Right lobe of liver (tissue), 4 donors: ENCODE measurements around the gene STOX2.

Source experiments
- POLR2A ChIP-seq: fragments of 450-650 bp; IDR thresholded peaks from one replicate; pipeline ENCODE4 v1.6.1; 2017; ENCODE audit warnings: antibody characterized with exemption, mild to moderate bottlenecking
- TF ChIP-seq, protein P1 (sequence below), 4 donors: fragments of 200-600 bp in 3 of 4; fragments of 450-650 bp in 1 of 4; IDR thresholded peaks; one replicate each; pipeline versions ENCODE4 v1.5.1 to v1.8.0; 2016 to 2022; ENCODE audit warnings: antibody characterized with exemption in 4 of 4, mild to moderate bottlenecking in 2 of 4
- donor health status: DM: no; HTN: no; CAD: no.
- donor health status: DM: no; HTN: no; CAD: no.
- donor health status: DM: no; HTN: yes; CAD: no.

DNA sequence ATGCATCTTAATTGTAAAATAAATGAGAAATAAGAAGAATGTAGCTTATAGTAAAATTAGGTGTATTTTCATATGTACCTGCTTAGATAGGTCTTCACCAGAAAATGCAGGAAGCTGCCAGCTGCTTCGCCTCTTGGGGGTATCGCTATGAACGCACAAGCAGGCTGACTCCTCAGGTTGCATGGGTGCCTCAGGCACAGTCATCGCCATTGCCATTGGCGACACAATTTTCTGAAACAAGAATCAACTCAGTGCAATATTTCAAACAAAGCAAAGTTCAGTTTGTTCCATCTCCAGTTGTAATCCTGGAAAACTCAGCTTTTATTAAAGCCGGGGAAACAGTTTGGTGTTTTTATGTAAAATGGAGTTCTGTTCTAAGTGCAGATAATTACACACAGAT, 29.7 kb downstream of the STOX2 start:
- TF ChIP-seq POLR2A, result no peak
- TF ChIP-seq, protein P1, sequence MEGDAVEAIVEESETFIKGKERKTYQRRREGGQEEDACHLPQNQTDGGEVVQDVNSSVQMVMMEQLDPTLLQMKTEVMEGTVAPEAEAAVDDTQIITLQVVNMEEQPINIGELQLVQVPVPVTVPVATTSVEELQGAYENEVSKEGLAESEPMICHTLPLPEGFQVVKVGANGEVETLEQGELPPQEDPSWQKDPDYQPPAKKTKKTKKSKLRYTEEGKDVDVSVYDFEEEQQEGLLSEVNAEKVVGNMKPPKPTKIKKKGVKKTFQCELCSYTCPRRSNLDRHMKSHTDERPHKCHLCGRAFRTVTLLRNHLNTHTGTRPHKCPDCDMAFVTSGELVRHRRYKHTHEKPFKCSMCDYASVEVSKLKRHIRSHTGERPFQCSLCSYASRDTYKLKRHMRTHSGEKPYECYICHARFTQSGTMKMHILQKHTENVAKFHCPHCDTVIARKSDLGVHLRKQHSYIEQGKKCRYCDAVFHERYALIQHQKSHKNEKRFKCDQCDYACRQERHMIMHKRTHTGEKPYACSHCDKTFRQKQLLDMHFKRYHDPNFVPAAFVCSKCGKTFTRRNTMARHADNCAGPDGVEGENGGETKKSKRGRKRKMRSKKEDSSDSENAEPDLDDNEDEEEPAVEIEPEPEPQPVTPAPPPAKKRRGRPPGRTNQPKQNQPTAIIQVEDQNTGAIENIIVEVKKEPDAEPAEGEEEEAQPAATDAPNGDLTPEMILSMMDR (IDR thresholded peaks at IDR 0.05), result no peak
